Measurements from ENCODE around the gene EN2.
"Not testable (repeated sequence)": the region's sequence is repeated elsewhere in the genome, so short reads cannot be mapped to it uniquely, and the experiment has no call there.

Gene EN2

GRCh38 chr7:155426543-155427410, 31.2 kb upstream of the EN2 start:
- no peak for DNase-seq

GRCh38 chr7:155427411-155428038, 30.4 kb upstream of the EN2 start:
- no peak for DNase-seq

- no peak for DNase-seq
These were observed 29.6 kb upstream of the EN2 start for GRCh38 chr7:155428171-155428834.

GRCh38 chr7:155429651-155430050, 28.3 kb upstream of the EN2 start:
- DNase-seq, result no peak

- no peak for DNase-seq
These were observed 27.3 kb upstream of the EN2 start for GRCh38 chr7:155430606-155431005.

GRCh38 chr7:155431231-155431630, 26.7 kb upstream of the EN2 start:
- DNase-seq, result no peak

GRCh38 chr7:155431711-155432110, 26.2 kb upstream of the EN2 start:
- no peak for DNase-seq

- DNase-seq, result no peak
These were observed 22.8 kb upstream of the EN2 start for GRCh38 chr7:155435110-155435509.

- no peak for DNase-seq
These were observed 20.1 kb upstream of the EN2 start for GRCh38 chr7:155437836-155438235.

GRCh38 chr7:155438777-155439176, 19.2 kb upstream of the EN2 start:
- DNase-seq, result no peak

GRCh38 chr7:155439311-155440017, 18.5 kb upstream of the EN2 start:
- no peak for DNase-seq

GRCh38 chr7:155440018-155440410, 17.9 kb upstream of the EN2 start:
- no peak for DNase-seq

GRCh38 chr7:155441856-155442255, 16.1 kb upstream of the EN2 start:
- no peak for DNase-seq

- DNase-seq, result no peak
These were observed 13.2 kb upstream of the EN2 start for GRCh38 chr7:155444746-155445145.

- DNase-seq, result not testable (repeated sequence)
These were observed 12.3 kb upstream of the EN2 start for GRCh38 chr7:155445606-155446005.

GRCh38 chr7:155447603-155448002, 10.3 kb upstream of the EN2 start:
- no peak for DNase-seq

- no peak for DNase-seq
These were observed 9.3 kb upstream of the EN2 start for GRCh38 chr7:155448632-155449007.

- no peak for DNase-seq
These were observed 8.7 kb upstream of the EN2 start for GRCh38 chr7:155449008-155449868.

- DNase-seq, result no peak
These were observed 7.9 kb upstream of the EN2 start for GRCh38 chr7:155449869-155450557.

GRCh38 chr7:155450558-155450969, 7.4 kb upstream of the EN2 start:
- DNase-seq, result no peak

GRCh38 chr7:155450970-155451801, 6.7 kb upstream of the EN2 start:
- no peak for DNase-seq
